HG03196 (cell line): ENCODE measurements around the gene MAB21L1.

Experiments used
- ATAC-seq: cut with Tn5 transposase; IDR thresholded peaks from one replicate; pipeline ENCODE4 v1.9.1; 2021; ENCODE audit not compliant: unreplicated experiment

Gene MAB21L1

GRCh38 chr13:35475960-35476943 lies at the start of gene MAB21L1:
MAB21L1 (minus strand) TSS chr13:35476689; CDS start chr13:35476138, 551 bp downstream.
- no peak for ATAC-seq

- no peak for ATAC-seq
Observed at GRCh38 chr13:35524171-35524570, 47.7 kb upstream of the MAB21L1 start.

- no peak for ATAC-seq
Observed at GRCh38 chr13:35518337-35518946, 42.0 kb upstream of the MAB21L1 start.

- no peak for ATAC-seq
Observed at GRCh38 chr13:35514801-35515502, 38.5 kb upstream of the MAB21L1 start.

- no peak for ATAC-seq
Observed at GRCh38 chr13:35514061-35514477, 37.6 kb upstream of the MAB21L1 start.

GRCh38 chr13:35512271-35512920 lies 35.9 kb upstream of the MAB21L1 start:
- ATAC-seq: no peak

- no peak for ATAC-seq
Observed at GRCh38 chr13:35502456-35502855, 26.0 kb upstream of the MAB21L1 start.

- ATAC-seq: no peak
Observed at GRCh38 chr13:35501661-35502235, 25.3 kb upstream of the MAB21L1 start.

GRCh38 chr13:35500144-35500543 lies 23.7 kb upstream of the MAB21L1 start:
- ATAC-seq: no peak

- ATAC-seq: no peak
Observed at GRCh38 chr13:35499676-35500075, 23.2 kb upstream of the MAB21L1 start.

- no peak for ATAC-seq
Observed at GRCh38 chr13:35499196-35499662, 22.7 kb upstream of the MAB21L1 start.

GRCh38 chr13:35498231-35498630 lies 21.7 kb upstream of the MAB21L1 start:
- no peak for ATAC-seq

GRCh38 chr13:35496761-35497386 lies 20.4 kb upstream of the MAB21L1 start:
- no peak for ATAC-seq

- ATAC-seq: no peak
Observed at GRCh38 chr13:35496006-35496405, 19.5 kb upstream of the MAB21L1 start.

- ATAC-seq: no peak
Observed at GRCh38 chr13:35489050-35489449, 12.6 kb upstream of the MAB21L1 start.

GRCh38 chr13:35485424-35485823 lies 8.9 kb upstream of the MAB21L1 start:
- no peak for ATAC-seq

GRCh38 chr13:35484384-35484783 lies 7.9 kb upstream of the MAB21L1 start:
- ATAC-seq: no peak

- no peak for ATAC-seq
Observed at GRCh38 chr13:35483761-35484160, 7.3 kb upstream of the MAB21L1 start.

GRCh38 chr13:35482527-35482926 lies 6.0 kb upstream of the MAB21L1 start:
- no peak for ATAC-seq

- ATAC-seq: no peak
Observed at GRCh38 chr13:35481777-35482176, 5.3 kb upstream of the MAB21L1 start.
